ENCODE results near the gene NLRC3. TPM values are rescaled to one million over a fixed set of nuclear protein-coding genes. Genes with fewer than 3 reads are reported as not detected.

NLRC3 gene
- total and polyA plus RNA-seq, 3 donors from 2014 or later, result 0.76 to 3.0 (median 1.9) TPM

GRCh38 chr16:3554351-3554928, 22.8 kb downstream of the NLRC3 start:
- Histone ChIP-seq H3K9me3 (no peaks in the 10 kb centered on the region), H3K36me3 (ENCODE audit: low read depth, missing control alignments) (no peaks in the 10 kb centered on the region), H3K27me3 (no peaks in the 10 kb centered on the region), H3K27ac (no peak overlapping the region), H3K4me3 (no peak overlapping the region), H3K4me1 (no peaks in the 10 kb centered on the region)
- TF ChIP-seq POLR2A (IDR thresholded peaks at IDR 0.05), result no peak
- TF ChIP-seq CTCF (IDR thresholded peaks at IDR 0.05), result no peak
- WGBS, 2 donors, result 90 to 94% methylated on average over 5 to 7 of the region's 7 CpGs
- intact Hi-C loops (cut with DNase I; ENCODE audit: low total_unique reads), result no loop called here
- no peak for DNase-seq

GRCh38 chr16:3553138-3553923, 23.9 kb downstream of the NLRC3 start:
- 77 to 86% methylated on average over 11 of the region's 11 CpGs for WGBS, 2 donors
- TF ChIP-seq POLR2A (IDR thresholded peaks at IDR 0.05) (no peak), CTCF (IDR thresholded peaks at IDR 0.05) (no peak)

GRCh38 chr16:3550851-3551847, 26.1 kb downstream of the NLRC3 start:
- Histone ChIP-seq H3K27me3 (no peaks in the 10 kb centered on the region), H3K27ac (no peak overlapping the region), H3K4me3 (no peak overlapping the region), H3K36me3 (ENCODE audit: low read depth, missing control alignments) (no peaks in the 10 kb centered on the region), H3K9me3 (no peaks in the 10 kb centered on the region), H3K4me1 (no peaks in the 10 kb centered on the region)
- TF ChIP-seq POLR2A (IDR thresholded peaks at IDR 0.05) (no peak), CTCF (IDR thresholded peaks at IDR 0.05) (no peak)
- no peak for DNase-seq
- intact Hi-C loops (cut with DNase I; ENCODE audit: low total_unique reads), result no loop called here
- WGBS, 2 donors, result 95 to 96% methylated on average over 6 of the region's 6 CpGs

More at GRCh38 chr16:3553138-3553923, 23.9 kb downstream of the NLRC3 start:
- DNase-seq, result no peak
- Histone ChIP-seq H3K9me3 (no peaks in the 10 kb centered on the region), H3K27ac (no peak overlapping the region), H3K4me1 (no peaks in the 10 kb centered on the region), H3K36me3 (ENCODE audit: low read depth, missing control alignments) (no peaks in the 10 kb centered on the region), H3K4me3 (no peak overlapping the region), H3K27me3 (no peaks in the 10 kb centered on the region)
- intact Hi-C loops (cut with DNase I; ENCODE audit: low total_unique reads), result no loop called here

- Histone ChIP-seq H3K36me3 (ENCODE audit: low read depth, missing control alignments) (no peaks in the 10 kb centered on the region), H3K4me3 (no peak overlapping the region), H3K27ac (no peak overlapping the region), H3K4me1 (no peaks in the 10 kb centered on the region), H3K9me3 (no peaks in the 10 kb centered on the region), H3K27me3 (no peaks in the 10 kb centered on the region)
- TF ChIP-seq CTCF (IDR thresholded peaks at IDR 0.05), result no peak
- no peak for TF ChIP-seq POLR2A (IDR thresholded peaks at IDR 0.05)
- 92 to 100% methylated on average over 2 of the region's 2 CpGs for WGBS, 2 donors
- intact Hi-C loops (cut with DNase I; ENCODE audit: low total_unique reads), result no loop called here
- DNase-seq, result no peak
These were observed 27.3 kb downstream of the NLRC3 start for GRCh38 chr16:3549906-3550305.

Data from testis (tissue), 3 donors.